Neural crest cell (in vitro differentiated cells): ENCODE results near the gene CNTN4. TPM values are rescaled to one million over a fixed set of nuclear protein-coding genes. Genes with fewer than 3 reads are reported as not detected.

Experiments used
- DNase-seq: peaks from one replicate; pipeline ENCODE4 v3.0.0; 2021; ENCODE audit warnings: low read depth, mixed read lengths, low spot score
- H3K27ac Mint-ChIP-seq: one replicate; pipeline ENCODE4 v1.8.0; 2021; ENCODE audit warnings: mild to moderate bottlenecking, mixed read lengths; ENCODE audit not compliant: unreplicated experiment
- H3K27me3 Mint-ChIP-seq: 2 replicates; pipeline ENCODE4 v1.8.0; 2021; ENCODE audit warnings: low read depth, mild to moderate bottlenecking, mixed read lengths
- H3K36me3 Mint-ChIP-seq: 2 replicates; pipeline ENCODE4 v1.8.0; 2021; ENCODE audit warnings: low read depth, mild to moderate bottlenecking, mixed read lengths
- H3K4me1 Mint-ChIP-seq: 2 replicates; pipeline ENCODE4 v1.8.0; 2021; ENCODE audit warnings: mixed read lengths
- H3K4me3 Mint-ChIP-seq: one replicate; pipeline ENCODE4 v1.8.0; 2021; ENCODE audit warnings: mild to moderate bottlenecking, mixed read lengths
- H3K9me3 Mint-ChIP-seq: 2 replicates; pipeline ENCODE4 v1.8.0; 2021; ENCODE audit warnings: mixed read lengths
- total RNA-seq: library from RNA; stranded (reverse); gene quantifications from 2 replicates; pipeline ENCODE4 v1.2.1, GENCODE V29; 2021
- TF ChIP-seq, protein P1 (sequence below): fragments of 200-600 bp; sonication (generic); conservative IDR thresholded peaks from 2 replicates; pipeline ENCODE4 v1.5.0; 2021; ENCODE audit warnings: antibody characterized with exemption, mild to moderate bottlenecking

Gene CNTN4
- total RNA-seq, 1 donor from 2014 or later: 2.9 TPM

GRCh38 chr3:2686816-2687502 is 588.3 kb downstream of the CNTN4 start:
- Mint-ChIP-seq H3K4me1 (peaks cover 14% of the 10 kb centered on the region), H3K36me3 (no peaks in the 10 kb centered on the region), H3K27me3 (no peaks in the 10 kb centered on the region), H3K4me3 (no peak overlapping the region), H3K27ac (peak overlapping the region; percentile 6), H3K9me3 (no peaks in the 10 kb centered on the region)
- no peak for DNase-seq
- TF ChIP-seq, protein P1, sequence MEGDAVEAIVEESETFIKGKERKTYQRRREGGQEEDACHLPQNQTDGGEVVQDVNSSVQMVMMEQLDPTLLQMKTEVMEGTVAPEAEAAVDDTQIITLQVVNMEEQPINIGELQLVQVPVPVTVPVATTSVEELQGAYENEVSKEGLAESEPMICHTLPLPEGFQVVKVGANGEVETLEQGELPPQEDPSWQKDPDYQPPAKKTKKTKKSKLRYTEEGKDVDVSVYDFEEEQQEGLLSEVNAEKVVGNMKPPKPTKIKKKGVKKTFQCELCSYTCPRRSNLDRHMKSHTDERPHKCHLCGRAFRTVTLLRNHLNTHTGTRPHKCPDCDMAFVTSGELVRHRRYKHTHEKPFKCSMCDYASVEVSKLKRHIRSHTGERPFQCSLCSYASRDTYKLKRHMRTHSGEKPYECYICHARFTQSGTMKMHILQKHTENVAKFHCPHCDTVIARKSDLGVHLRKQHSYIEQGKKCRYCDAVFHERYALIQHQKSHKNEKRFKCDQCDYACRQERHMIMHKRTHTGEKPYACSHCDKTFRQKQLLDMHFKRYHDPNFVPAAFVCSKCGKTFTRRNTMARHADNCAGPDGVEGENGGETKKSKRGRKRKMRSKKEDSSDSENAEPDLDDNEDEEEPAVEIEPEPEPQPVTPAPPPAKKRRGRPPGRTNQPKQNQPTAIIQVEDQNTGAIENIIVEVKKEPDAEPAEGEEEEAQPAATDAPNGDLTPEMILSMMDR: no peak

DNA sequence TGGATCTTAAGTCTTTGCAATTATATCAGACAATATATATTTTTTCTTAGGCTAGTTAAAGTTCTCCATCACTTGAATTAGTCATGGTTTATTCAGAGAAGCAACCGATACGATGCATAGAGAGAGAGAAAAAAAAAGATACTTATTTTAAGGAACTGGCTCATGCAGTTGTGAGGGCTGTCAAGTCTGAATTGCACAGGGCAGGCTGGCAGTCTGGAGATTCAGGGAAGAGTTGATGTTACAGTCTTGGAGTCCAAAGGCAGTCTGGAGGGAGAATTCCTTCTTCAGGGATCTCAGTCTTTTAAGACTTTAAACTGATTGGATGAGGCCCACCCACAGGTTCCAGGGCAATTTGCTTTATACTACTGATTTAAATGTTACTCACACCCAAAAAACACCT is 598.9 kb downstream of the CNTN4 start:
- Mint-ChIP-seq H3K4me1 (no peaks in the 10 kb centered on the region), H3K27ac (no peak overlapping the region), H3K27me3 (no peaks in the 10 kb centered on the region), H3K9me3 (no peaks in the 10 kb centered on the region), H3K36me3 (no peaks in the 10 kb centered on the region), H3K4me3 (no peak overlapping the region)
- DNase-seq: no peak
- TF ChIP-seq, protein P1: no peak

DNA sequence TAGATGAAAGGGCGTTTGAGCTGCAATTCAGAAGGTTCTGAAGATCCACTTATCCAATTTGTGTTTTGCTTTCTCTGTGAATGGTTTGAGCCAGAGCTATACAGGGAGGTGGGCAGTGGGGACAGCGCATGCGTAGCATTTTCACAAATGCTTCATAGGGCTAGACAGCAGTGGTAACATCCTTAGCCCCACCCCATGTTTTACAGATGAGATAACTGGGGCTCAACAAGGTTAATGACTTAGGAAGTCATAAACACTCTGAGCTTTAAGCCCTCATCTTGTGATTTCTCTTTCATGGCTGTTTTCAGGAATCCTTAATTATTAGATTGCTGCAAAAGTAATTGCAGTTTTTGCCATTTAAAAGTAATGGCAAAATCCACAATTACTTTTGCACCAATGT is 602.8 kb downstream of the CNTN4 start:
- no peak for DNase-seq
- Mint-ChIP-seq H3K4me3 (no peak overlapping the region), H3K27ac (no peak overlapping the region), H3K27me3 (no peaks in the 10 kb centered on the region), H3K36me3 (no peaks in the 10 kb centered on the region), H3K9me3 (no peaks in the 10 kb centered on the region), H3K4me1 (no peaks in the 10 kb centered on the region)
- TF ChIP-seq, protein P1: no peak

GRCh38 chr3:2706144-2706835 is 607.6 kb downstream of the CNTN4 start:
- peaks cover 13% of the 10 kb centered on the region for H3K4me1 Mint-ChIP-seq
- TF ChIP-seq, protein P1: no peak
- H3K27me3 Mint-ChIP-seq: no peaks in the 10 kb centered on the region
- H3K36me3 Mint-ChIP-seq: no peaks in the 10 kb centered on the region
- H3K9me3 Mint-ChIP-seq: no peaks in the 10 kb centered on the region
- DNase-seq: no peak
- H3K4me3 Mint-ChIP-seq: no peak overlapping the region
- H3K27ac Mint-ChIP-seq: no peak overlapping the region

GRCh38 chr3:2706836-2707210 is 608.2 kb downstream of the CNTN4 start:
- Mint-ChIP-seq H3K27me3 (no peaks in the 10 kb centered on the region), H3K4me3 (no peak overlapping the region), H3K27ac (no peak overlapping the region), H3K9me3 (no peaks in the 10 kb centered on the region), H3K36me3 (no peaks in the 10 kb centered on the region), H3K4me1 (peaks cover 14% of the 10 kb centered on the region)
- TF ChIP-seq, protein P1: no peak
- no peak for DNase-seq
